Osteoblast (primary cell): ENCODE data around the gene LHFPL4. TPM values are rescaled to one million over a fixed set of nuclear protein-coding genes. Genes with fewer than 3 reads are reported as not detected.
A peak's percentile ranks its signal among the peaks of the same experiment; 100 is the strongest.
"Not testable (repeated sequence)": the region's sequence is repeated elsewhere in the genome, so short reads cannot be mapped to it uniquely, and the experiment has no call there.

Experiments used
- DNase-seq: peaks from one replicate; pipeline ENCODE4 v3.0.0; 2011; ENCODE audit warnings: low spot score, mixed read lengths; ENCODE audit not compliant: insufficient read length; ENCODE audit errors: missing footprints
- H2AFZ ChIP-seq: 2 replicates; pipeline ENCODE4 v1.6.0; 2011; ENCODE audit warnings: mild to moderate bottlenecking, low read length
- H3K27ac ChIP-seq: 2 replicates; pipeline ENCODE4 v1.5.1; 2011; ENCODE audit warnings: mild to moderate bottlenecking, low read depth, low read length, moderate library complexity
- H3K27me3 ChIP-seq: 2 replicates; pipeline ENCODE4 v1.6.0; 2012; ENCODE audit warnings: mild to moderate bottlenecking, control low read depth, inconsistent platforms, low read length, moderate library complexity; ENCODE audit not compliant: insufficient read depth
- H3K36me3 ChIP-seq: 2 replicates; pipeline ENCODE4 v1.5.1; 2011; ENCODE audit warnings: mild to moderate bottlenecking, low read length, control low read depth, moderate library complexity; ENCODE audit not compliant: insufficient read depth
- H3K4me1 ChIP-seq: 2 replicates; pipeline ENCODE4 v1.5.1; 2011; ENCODE audit warnings: mild to moderate bottlenecking, low read length, control low read depth, moderate library complexity; ENCODE audit not compliant: insufficient read depth
- H3K4me2 ChIP-seq: 2 replicates; pipeline ENCODE4 v1.6.0; 2011; ENCODE audit warnings: mild to moderate bottlenecking, low read length; ENCODE audit not compliant: insufficient read depth
- H3K4me3 ChIP-seq: fragments of 200-600 bp; sonication (generic); 3 replicates; pipeline ENCODE4 v1.5.1; 2012; ENCODE audit warnings: mild to moderate bottlenecking, low read length, inconsistent platforms; ENCODE audit not compliant: insufficient read depth
- H3K79me2 ChIP-seq: 2 replicates; pipeline ENCODE4 v1.6.0; 2012; ENCODE audit warnings: mild to moderate bottlenecking, low read length, control low read depth, inconsistent platforms; ENCODE audit not compliant: insufficient read depth
- H3K9me3 ChIP-seq: 2 replicates; pipeline ENCODE4 v1.5.1; 2011; ENCODE audit warnings: low read depth, low read length, control low read depth
- H4K20me1 ChIP-seq: 2 replicates; pipeline ENCODE4 v1.6.0; 2012; ENCODE audit warnings: mild to moderate bottlenecking, low read length, control low read depth; ENCODE audit not compliant: insufficient read depth
- total RNA-seq: library from RNA; depleted of rRNA; stranded (reverse); fragments of >200 nt; gene quantifications from 2 replicates; pipeline ENCODE4 v1.2.3, GENCODE V29; 2012
- TF ChIP-seq, protein P1 (sequence below): IDR thresholded peaks from 2 replicates; pipeline ENCODE4 v1.5.1; 2011; ENCODE audit warnings: mild to moderate bottlenecking, low read depth, low read length, moderate library complexity; ENCODE audit errors: extremely low read depth

The LHFPL4 gene
- under 0.01 TPM in 1 of 2 replicates, not detected in the other for total RNA-seq

DNA sequence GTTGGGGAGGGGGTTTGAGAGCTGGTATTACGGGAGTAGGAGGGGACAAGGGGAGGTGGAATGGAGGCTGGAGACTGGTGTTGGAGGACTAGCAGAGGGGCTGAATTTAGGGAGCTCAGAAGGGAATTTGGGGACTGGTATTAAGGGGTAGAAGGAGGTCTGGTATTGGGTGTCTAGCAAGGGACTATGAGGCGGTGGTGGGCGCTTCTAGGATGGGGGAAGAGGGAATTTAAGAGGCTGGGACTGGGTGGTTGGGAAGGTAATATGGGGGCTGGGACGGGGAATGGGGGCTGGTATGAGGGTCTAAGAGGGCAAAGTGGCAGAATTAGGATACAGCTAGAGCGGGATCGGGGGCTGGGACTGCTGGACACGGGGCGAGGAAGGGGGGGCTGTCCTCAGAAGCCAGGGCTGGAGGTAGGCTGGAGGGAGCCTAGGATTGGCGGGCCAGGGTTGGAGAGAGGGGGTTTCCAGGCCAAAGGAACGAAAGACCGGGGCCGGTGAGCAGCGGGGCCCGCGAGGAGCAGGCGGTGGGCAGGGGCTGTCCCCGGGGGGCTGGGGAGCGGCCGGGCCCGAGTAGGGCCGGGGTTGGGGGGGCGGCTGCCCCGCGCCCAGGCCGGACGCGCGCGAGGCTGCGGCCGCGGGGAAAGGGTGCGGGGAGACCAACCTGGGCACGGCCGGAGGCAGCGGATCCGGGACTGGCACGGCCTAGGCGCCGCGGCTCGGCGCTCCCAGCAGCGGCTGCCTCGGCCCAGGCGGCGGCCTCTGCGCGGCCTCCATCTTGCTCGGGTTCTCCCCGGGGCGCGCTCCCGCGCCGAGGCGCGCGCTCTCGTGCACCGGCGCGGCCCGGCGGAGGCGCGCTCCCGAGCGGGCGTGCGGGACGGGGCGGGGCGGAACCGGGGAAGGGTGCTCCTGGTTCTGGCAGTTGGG lies at the start of gene LHFPL4:
TSS of gene LHFPL4 (minus strand) at position 802 of the 927 bp plus-strand sequence. CDS start 1,143 bp downstream, outside the sequence.
- TF ChIP-seq, protein P1, sequence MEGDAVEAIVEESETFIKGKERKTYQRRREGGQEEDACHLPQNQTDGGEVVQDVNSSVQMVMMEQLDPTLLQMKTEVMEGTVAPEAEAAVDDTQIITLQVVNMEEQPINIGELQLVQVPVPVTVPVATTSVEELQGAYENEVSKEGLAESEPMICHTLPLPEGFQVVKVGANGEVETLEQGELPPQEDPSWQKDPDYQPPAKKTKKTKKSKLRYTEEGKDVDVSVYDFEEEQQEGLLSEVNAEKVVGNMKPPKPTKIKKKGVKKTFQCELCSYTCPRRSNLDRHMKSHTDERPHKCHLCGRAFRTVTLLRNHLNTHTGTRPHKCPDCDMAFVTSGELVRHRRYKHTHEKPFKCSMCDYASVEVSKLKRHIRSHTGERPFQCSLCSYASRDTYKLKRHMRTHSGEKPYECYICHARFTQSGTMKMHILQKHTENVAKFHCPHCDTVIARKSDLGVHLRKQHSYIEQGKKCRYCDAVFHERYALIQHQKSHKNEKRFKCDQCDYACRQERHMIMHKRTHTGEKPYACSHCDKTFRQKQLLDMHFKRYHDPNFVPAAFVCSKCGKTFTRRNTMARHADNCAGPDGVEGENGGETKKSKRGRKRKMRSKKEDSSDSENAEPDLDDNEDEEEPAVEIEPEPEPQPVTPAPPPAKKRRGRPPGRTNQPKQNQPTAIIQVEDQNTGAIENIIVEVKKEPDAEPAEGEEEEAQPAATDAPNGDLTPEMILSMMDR = no peak
- H3K9me3 ChIP-seq = no peaks in the 10 kb centered on the region
- DNase-seq = peak; percentile 72
- no peak within 1 kb of the TSS for H3K4me2 ChIP-seq
- no peak within 1 kb of the TSS for H2AFZ ChIP-seq
- H3K4me1 ChIP-seq = no peaks in the 10 kb centered on the region
- no peaks in the 10 kb centered on the region for H4K20me1 ChIP-seq
- no peaks in the 10 kb centered on the region for H3K36me3 ChIP-seq
- no peak within 1 kb of the TSS for H3K4me3 ChIP-seq
- no peaks in the 10 kb centered on the region for H3K79me2 ChIP-seq
- H3K27ac ChIP-seq = no peak within 1 kb of the TSS
- H3K27me3 ChIP-seq = peaks cover 9% of the 10 kb centered on the region

DNA sequence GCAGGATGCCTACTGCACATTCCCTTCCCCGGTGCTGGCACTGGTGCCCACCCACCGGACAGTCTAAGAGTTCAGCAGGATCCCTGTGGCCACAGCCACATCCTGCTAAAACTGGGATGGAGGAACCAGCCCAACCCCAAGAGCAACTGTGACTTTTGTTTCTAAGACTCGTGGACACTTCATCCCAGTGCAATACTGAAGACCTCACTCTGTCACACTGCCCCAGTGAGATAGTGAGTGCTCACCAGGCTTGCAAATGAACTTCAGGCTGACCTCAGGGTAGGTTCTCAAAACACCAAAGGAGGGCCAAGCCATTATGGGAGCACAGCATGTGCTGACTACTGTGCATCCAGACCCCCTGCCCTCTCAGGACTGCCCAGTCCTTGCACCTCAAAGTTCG lies 49.0 kb upstream of the LHFPL4 start:
- Histone ChIP-seq H3K36me3 (no peaks in the 10 kb centered on the region), H3K27me3 (no peaks in the 10 kb centered on the region), H3K27ac (no peak overlapping the region), H3K9me3 (no peaks in the 10 kb centered on the region), H3K4me3 (no peak overlapping the region), H3K79me2 (no peaks in the 10 kb centered on the region), H3K4me2 (no peak overlapping the region), H4K20me1 (no peaks in the 10 kb centered on the region), H3K4me1 (no peaks in the 10 kb centered on the region), H2AFZ (no peak overlapping the region)
- DNase-seq = no peak
- TF ChIP-seq, protein P1 = no peak

DNA sequence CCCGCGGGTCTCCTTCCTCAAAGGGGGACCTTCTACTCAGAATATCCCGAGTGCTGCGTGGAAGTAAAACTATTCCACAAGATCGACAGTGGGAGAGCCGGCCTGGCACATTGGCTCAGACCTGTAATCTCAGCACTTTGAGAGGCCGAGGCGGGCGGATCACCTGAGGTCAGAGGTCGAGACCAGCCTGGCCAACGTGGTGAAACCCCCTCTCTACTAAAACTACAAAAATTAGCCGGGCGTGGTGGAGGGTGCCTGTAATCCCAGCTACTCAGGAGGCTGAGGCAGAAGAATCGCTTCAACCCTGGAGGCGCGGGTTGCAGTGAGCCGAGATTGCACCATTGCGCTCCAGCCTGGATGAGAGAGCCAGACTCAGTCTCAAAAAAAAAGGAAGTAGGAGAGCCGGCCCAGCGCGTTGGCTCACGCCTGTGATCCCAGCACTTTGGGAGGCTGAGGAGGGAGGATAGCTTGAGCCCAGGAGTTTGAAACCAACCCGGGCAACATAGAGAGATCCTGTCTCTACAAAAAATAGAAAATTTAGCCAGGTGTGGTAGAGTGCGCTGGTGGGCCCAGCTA lies 47.5 kb upstream of the LHFPL4 start:
- H3K36me3 ChIP-seq, H3K79me2 ChIP-seq, H3K9me3 ChIP-seq, H3K4me1 ChIP-seq, H2AFZ ChIP-seq, DNase-seq, H3K27me3 ChIP-seq, H4K20me1 ChIP-seq, H3K27ac ChIP-seq: not testable (repeated sequence)
- H3K4me3 ChIP-seq = peak overlapping the region; percentile 40
- peak overlapping the region; percentile 45 for H3K4me2 ChIP-seq

DNA sequence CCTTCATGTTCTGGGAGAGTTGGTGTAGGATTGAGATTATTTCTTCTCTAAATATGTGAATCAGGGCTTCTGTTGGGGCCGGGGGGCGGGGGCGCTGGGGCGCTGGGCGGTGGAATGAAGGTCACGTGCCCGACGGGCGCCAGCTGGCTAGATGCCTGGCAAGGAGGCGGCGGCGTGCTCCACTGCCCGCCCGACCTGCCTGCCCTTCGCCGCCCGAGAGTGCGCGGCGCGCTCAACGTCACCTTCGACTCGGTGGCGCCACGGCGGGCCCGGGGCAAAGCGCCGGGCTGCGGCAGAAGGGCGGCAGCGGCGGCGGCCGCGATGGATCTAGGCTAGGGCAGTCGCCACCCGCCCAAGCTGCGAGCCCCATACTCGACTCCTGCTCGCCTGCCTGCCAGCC lies 47.0 kb upstream of the LHFPL4 start:
- TF ChIP-seq, protein P1 = no peak
- H2AFZ ChIP-seq = no peak overlapping the region
- no peak overlapping the region for H3K27ac ChIP-seq
- no peaks in the 10 kb centered on the region for H3K36me3 ChIP-seq
- DNase-seq = peak; percentile 75
- H3K27me3 ChIP-seq = no peaks in the 10 kb centered on the region
- peak overlapping the region; percentile 40 for H3K4me3 ChIP-seq
- H3K9me3 ChIP-seq = no peaks in the 10 kb centered on the region
- H4K20me1 ChIP-seq = no peaks in the 10 kb centered on the region
- peak overlapping the region; percentile 45 for H3K4me2 ChIP-seq
- no peaks in the 10 kb centered on the region for H3K4me1 ChIP-seq
- no peaks in the 10 kb centered on the region for H3K79me2 ChIP-seq
